ENCODE data around the gene HPSE2.

DNA sequence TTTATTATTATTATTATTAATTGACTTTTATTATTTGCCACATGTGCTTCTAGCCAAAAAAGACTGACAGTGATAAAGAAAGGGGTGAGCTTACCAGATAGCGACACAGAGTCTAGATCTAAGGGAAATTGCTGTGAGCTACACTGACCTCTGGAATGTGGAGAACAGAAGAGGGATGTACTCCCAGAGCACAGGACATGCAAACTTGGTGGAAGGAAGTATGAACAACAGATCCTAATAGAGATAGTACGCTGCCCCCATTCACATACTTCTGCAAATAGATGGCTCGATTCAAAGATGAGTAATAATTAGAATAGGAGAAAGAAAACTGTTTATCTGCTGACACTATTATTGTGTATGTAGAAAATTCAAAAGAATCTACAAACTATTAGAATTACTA, 679.6 kb downstream of the HPSE2 start:
- TF ChIP-seq, protein P1, sequence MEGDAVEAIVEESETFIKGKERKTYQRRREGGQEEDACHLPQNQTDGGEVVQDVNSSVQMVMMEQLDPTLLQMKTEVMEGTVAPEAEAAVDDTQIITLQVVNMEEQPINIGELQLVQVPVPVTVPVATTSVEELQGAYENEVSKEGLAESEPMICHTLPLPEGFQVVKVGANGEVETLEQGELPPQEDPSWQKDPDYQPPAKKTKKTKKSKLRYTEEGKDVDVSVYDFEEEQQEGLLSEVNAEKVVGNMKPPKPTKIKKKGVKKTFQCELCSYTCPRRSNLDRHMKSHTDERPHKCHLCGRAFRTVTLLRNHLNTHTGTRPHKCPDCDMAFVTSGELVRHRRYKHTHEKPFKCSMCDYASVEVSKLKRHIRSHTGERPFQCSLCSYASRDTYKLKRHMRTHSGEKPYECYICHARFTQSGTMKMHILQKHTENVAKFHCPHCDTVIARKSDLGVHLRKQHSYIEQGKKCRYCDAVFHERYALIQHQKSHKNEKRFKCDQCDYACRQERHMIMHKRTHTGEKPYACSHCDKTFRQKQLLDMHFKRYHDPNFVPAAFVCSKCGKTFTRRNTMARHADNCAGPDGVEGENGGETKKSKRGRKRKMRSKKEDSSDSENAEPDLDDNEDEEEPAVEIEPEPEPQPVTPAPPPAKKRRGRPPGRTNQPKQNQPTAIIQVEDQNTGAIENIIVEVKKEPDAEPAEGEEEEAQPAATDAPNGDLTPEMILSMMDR (conservative IDR thresholded peaks at IDR 0.05; ENCODE audit: low read depth in 2 of 2), result no peak
- TF ChIP-seq, protein P2, sequence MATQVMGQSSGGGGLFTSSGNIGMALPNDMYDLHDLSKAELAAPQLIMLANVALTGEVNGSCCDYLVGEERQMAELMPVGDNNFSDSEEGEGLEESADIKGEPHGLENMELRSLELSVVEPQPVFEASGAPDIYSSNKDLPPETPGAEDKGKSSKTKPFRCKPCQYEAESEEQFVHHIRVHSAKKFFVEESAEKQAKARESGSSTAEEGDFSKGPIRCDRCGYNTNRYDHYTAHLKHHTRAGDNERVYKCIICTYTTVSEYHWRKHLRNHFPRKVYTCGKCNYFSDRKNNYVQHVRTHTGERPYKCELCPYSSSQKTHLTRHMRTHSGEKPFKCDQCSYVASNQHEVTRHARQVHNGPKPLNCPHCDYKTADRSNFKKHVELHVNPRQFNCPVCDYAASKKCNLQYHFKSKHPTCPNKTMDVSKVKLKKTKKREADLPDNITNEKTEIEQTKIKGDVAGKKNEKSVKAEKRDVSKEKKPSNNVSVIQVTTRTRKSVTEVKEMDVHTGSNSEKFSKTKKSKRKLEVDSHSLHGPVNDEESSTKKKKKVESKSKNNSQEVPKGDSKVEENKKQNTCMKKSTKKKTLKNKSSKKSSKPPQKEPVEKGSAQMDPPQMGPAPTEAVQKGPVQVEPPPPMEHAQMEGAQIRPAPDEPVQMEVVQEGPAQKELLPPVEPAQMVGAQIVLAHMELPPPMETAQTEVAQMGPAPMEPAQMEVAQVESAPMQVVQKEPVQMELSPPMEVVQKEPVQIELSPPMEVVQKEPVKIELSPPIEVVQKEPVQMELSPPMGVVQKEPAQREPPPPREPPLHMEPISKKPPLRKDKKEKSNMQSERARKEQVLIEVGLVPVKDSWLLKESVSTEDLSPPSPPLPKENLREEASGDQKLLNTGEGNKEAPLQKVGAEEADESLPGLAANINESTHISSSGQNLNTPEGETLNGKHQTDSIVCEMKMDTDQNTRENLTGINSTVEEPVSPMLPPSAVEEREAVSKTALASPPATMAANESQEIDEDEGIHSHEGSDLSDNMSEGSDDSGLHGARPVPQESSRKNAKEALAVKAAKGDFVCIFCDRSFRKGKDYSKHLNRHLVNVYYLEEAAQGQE (IDR thresholded peaks at IDR 0.05; ENCODE audit: unreplicated experiment), result no peak
- no peak for TF ChIP-seq POLR2AphosphoS5 (IDR thresholded peaks at IDR 0.05; ENCODE audit: low read depth)

All from GM23338 (cell line).